ENCODE results near the gene MRAS. TPM values are rescaled to one million over a fixed set of nuclear protein-coding genes. Genes with fewer than 3 reads are reported as not detected.

MRAS gene
- total and polyA plus RNA-seq, 5 donors from 2014 or later, result not detected

Other genes starting within 250 kb of the MRAS start
- not detected for gene DZIP1L, start 233.0 kb upstream of the MRAS start, total RNA-seq
- gene DZIP1L, start 233.0 kb upstream of the MRAS start, polyA plus RNA-seq, result not detected
- not detected for gene A4GNT, start 216.2 kb upstream of the MRAS start, total RNA-seq
- not detected for gene A4GNT, start 216.2 kb upstream of the MRAS start, polyA plus RNA-seq
- gene DBR1, start 173.7 kb upstream of the MRAS start, total RNA-seq, result 19.6 TPM
- 10 to 100 TPM; 14.6 to 27.2 (median 18.2) TPM for gene DBR1, start 173.7 kb upstream of the MRAS start, polyA plus RNA-seq
- gene ARMC8, start 161.3 kb upstream of the MRAS start, total RNA-seq, result 98.1 TPM
- gene ARMC8, start 161.3 kb upstream of the MRAS start, polyA plus RNA-seq, result 10 to 100 TPM; 47.2 to 71.2 (median 53.8) TPM
- not detected for gene NME9, start 18.7 kb upstream of the MRAS start, total RNA-seq
- 1 to 10 TPM in 1 of 4 donors, under 1 TPM in 3; 0.33 to 1.3 (median 0.71) TPM for gene NME9, start 18.7 kb upstream of the MRAS start, polyA plus RNA-seq
- gene ESYT3, start 86.0 kb downstream of the MRAS start, total RNA-seq, result not detected
- under 1 TPM in 1 of 4 donors, not detected in 3; 0.17 TPM for gene ESYT3, start 86.0 kb downstream of the MRAS start, polyA plus RNA-seq
- 15.6 TPM for gene CEP70, start 245.7 kb downstream of the MRAS start, total RNA-seq
- gene CEP70, start 245.7 kb downstream of the MRAS start, polyA plus RNA-seq, result 1 to 10 TPM; 3.8 to 8.3 (median 5.5) TPM

Data from CD4-positive, CD25-positive, alpha-beta regulatory T cell (primary cell).